AG09309 (cell line): ENCODE measurements around the gene APOBEC3G.

Experiments
- DNase-seq: peaks from one replicate; pipeline ENCODE4 v3.0.0-alpha.2; 2010; ENCODE audit warnings: low read depth
- H3K4me3 ChIP-seq: 2 replicates; pipeline ENCODE4 v1.5.1; 2011; ENCODE audit warnings: mild to moderate bottlenecking, low read depth, low read length, moderate library complexity; ENCODE audit not compliant: control insufficient read depth
- TF ChIP-seq, protein P1 (sequence below): IDR thresholded peaks from 2 replicates; pipeline ENCODE4 v1.5.1; 2011; ENCODE audit warnings: mild to moderate bottlenecking, low read depth, low read length, inconsistent platforms; ENCODE audit not compliant: insufficient read depth, control insufficient read depth; ENCODE audit errors: missing control alignments

Gene APOBEC3G

DNA sequence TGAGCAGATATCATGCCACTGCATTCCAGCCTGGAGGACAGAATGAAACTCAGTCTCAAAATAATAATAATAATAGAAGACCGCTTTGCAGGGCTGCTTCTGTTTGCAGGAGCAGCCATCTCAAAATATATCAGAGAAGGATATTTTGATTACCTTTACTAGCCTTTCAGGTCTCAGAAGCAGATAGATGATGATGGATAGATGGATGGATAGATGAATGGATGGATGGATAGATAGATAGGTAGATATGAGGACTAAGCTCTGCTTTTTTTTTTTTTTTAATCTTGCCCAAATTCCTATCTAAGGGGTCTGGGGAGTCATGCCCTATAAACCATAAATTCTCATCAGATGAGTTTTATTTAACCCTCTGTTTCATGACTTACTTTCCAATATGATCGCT is 38.5 kb downstream of the APOBEC3G start:
- no peak overlapping the region for H3K4me3 ChIP-seq
- TF ChIP-seq, protein P1, sequence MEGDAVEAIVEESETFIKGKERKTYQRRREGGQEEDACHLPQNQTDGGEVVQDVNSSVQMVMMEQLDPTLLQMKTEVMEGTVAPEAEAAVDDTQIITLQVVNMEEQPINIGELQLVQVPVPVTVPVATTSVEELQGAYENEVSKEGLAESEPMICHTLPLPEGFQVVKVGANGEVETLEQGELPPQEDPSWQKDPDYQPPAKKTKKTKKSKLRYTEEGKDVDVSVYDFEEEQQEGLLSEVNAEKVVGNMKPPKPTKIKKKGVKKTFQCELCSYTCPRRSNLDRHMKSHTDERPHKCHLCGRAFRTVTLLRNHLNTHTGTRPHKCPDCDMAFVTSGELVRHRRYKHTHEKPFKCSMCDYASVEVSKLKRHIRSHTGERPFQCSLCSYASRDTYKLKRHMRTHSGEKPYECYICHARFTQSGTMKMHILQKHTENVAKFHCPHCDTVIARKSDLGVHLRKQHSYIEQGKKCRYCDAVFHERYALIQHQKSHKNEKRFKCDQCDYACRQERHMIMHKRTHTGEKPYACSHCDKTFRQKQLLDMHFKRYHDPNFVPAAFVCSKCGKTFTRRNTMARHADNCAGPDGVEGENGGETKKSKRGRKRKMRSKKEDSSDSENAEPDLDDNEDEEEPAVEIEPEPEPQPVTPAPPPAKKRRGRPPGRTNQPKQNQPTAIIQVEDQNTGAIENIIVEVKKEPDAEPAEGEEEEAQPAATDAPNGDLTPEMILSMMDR: no peak
- DNase-seq: no peak

DNA sequence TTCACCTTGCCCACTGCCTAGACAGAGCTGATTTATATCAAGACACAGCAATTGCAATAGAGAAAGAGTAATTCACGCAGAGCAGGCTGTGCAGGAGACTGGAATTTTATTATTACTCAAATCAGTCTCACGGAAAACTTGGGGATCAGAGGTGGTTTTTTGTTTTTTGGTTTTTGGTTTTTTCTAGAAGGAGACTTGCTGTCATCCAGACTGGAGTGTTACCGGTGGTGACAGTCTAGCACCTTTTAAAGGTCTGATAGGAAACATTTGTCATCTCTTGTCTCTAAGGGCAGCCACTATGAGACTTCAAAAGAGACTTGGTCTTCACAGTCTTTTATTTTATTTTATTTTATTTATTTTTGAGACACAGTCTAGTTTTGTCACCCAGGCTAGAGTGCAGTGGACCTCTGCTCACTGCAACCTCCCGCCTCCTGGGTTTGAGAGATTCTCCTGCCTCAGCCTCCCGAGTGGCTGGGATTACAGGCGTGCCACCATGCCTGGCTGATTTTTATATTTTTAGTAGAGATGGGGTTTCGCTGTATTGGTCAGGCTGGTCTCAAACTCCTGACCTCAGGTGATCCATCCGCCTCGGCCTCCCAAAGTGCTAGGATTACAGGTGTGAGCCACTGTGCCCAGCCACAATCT is 39.0 kb downstream of the APOBEC3G start:
- DNase-seq: no peak
- TF ChIP-seq, protein P1: no peak
- H3K4me3 ChIP-seq: no peak overlapping the region

DNA sequence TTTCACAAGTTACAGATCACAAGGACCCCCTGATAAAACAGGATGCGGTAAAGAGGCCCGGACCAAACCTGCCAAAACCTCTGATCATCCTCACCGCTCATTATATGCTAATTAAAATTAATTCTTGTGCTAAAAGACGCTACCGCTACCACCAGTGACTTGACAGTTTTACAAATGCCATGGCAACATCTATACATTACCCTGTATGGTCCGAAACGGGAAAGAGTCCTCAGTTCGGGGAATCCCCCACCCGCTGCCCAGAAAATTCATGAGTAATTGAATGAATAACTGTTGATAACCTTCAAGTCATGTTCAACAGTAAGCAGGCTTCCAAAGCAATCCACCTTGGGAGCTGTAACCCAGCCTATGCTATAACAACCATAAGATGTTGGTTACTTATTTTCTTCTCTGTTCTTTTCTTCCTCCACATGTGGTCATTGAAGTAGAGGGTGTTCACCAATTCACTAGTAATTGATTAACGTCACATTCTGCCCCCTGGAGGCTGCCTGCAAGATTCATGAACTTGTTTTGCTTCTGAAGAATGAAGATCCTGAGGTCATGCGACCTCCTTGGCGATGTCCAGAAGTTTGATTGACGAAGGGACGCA is 40.6 kb downstream of the APOBEC3G start:
- DNase-seq: peak; percentile 4
- no peak overlapping the region for H3K4me3 ChIP-seq
- TF ChIP-seq, protein P1: peak; percentile 54

DNA sequence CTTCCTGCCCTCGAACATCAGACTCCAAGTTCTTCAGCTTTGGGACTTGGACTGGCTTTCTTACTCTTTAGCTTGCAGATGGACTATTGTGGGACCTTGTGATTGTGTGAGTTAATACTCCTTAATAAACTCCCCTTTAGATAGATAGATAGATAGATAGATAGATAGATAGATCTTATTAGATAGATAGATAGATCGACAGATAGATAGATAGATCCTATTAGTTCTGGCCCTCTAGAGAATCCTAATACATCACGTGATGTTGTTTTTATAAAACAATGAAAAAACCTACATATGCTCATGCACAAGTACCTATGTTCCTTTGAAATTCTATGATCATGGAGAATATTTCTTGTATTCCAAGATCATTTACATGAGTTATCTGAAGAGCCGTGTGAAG is 43.9 kb downstream of the APOBEC3G start:
- no peak overlapping the region for H3K4me3 ChIP-seq
- DNase-seq: no peak
- TF ChIP-seq, protein P1: no peak

DNA sequence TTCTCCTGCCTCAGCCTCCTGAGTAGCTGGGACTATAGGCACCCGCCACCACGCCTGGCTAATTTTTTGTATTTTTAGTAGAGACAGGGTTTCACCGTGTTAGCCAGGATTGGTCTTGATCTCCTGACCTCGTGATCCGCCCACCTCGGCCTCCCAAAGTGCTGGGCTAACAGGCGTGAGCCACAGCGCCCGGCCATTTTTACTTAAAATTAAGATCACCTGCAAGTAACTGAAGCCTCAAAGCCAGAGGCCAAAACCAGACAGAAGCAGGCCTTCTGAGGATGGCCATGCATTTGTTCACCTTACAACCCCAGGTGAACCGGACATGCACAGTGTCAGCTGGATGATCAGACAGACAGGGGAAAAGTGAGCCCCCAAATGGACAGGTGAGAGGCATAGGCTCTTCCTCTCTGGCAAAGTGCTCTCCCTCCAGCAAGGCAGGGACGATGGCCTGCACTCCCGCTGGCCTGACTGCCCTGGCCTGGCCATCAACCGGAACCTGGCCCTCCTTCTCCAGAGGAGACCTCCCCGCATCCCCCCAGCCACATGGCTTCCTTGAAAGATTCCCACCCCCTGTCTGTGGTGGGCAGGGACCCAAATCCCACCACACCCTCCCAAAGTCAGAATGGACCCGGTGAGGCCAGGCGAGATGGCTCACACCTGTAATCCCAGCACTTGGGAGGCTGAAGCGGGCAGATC is 45.8 kb downstream of the APOBEC3G start:
- no peak overlapping the region for H3K4me3 ChIP-seq
- TF ChIP-seq, protein P1: no peak
- no peak for DNase-seq

DNA sequence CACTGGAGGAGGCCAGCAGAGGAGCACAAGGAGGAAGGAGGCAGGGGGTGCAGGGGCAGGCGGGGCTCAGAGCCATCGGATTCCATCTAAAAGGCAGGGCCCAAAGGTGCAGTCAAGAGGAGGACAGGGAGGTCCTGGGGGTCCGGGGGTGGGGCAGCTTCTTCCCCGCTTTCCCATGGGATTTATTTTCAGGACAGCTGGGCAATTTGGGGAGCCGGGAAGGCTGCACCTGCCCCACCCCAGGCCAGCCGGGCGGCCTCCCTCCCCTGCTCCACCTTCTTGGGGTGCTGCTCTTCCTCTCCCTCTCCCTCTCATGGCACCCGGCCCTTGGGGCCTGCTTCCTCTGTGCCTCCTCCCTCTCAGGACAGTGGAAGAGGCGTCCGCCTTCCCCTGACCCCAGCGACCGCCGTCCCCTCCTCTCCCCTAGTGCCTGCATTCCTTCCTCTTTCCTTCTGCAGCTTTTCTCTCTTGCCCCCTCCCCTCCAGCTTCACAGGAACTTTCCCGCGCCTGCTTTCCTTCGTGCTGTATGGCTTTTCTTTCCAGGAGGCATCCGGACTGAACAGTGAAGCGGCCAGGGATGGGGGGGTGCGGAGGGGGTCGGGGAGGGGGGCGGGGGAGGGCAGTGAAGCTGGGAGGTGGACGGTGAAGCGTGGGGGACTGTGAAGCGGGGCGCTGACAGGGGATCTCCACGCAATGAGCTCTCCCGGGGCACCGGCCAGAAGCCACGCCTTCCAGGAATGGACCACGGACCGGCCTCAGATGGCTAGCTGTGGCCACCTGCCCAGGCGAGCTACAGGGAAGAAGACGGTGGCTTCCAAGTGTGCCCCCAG is 46.9 kb downstream of the APOBEC3G start:
- DNase-seq: no peak
- TF ChIP-seq, protein P1: no peak
- H3K4me3 ChIP-seq: no peak overlapping the region
